ENCODE results near the gene MT3.

- TF ChIP-seq REST (IDR thresholded peaks at IDR 0.05; ENCODE audit: unreplicated experiment) (no peak), CTCF (conservative IDR thresholded peaks at IDR 0.05; ENCODE audit: low read depth in 2 of 2) (no peak), CREB1 (CRISPR knock-in tag; IDR thresholded peaks at IDR 0.05; ENCODE audit: low read depth) (no peak), ZNF114 (CRISPR knock-in tag; IDR thresholded peaks at IDR 0.05) (no peak), POLR2AphosphoS5 (IDR thresholded peaks at IDR 0.05; ENCODE audit: low read depth) (no peak), EZH2 (IDR thresholded peaks at IDR 0.05; ENCODE audit: low read depth, unreplicated experiment) (no peak), EZH2phosphoT487 (IDR thresholded peaks at IDR 0.05; ENCODE audit: unreplicated experiment) (no peak)
Observed at GRCh38 chr16:56591377-56592060, 2.2 kb downstream of the MT3 start.

Data from GM23338 (cell line).